ENCODE measurements around the gene CD6.

GRCh38 chr11:60950933-60951605 is 20.4 kb upstream of the CD6 start:
- TF ChIP-seq ZBTB17 (tag by site-specific recombination; IDR thresholded peaks at IDR 0.05) (no peak), ZSCAN23 (tag by site-specific recombination; IDR thresholded peaks at IDR 0.05) (no peak), ZNF324 (tag by site-specific recombination; IDR thresholded peaks at IDR 0.05) (no peak), ZNF398 (tag by site-specific recombination; IDR thresholded peaks at IDR 0.05) (no peak), ZNF768 (tag by site-specific recombination; IDR thresholded peaks at IDR 0.05) (no peak)
- TF ChIP-seq, protein P1, sequence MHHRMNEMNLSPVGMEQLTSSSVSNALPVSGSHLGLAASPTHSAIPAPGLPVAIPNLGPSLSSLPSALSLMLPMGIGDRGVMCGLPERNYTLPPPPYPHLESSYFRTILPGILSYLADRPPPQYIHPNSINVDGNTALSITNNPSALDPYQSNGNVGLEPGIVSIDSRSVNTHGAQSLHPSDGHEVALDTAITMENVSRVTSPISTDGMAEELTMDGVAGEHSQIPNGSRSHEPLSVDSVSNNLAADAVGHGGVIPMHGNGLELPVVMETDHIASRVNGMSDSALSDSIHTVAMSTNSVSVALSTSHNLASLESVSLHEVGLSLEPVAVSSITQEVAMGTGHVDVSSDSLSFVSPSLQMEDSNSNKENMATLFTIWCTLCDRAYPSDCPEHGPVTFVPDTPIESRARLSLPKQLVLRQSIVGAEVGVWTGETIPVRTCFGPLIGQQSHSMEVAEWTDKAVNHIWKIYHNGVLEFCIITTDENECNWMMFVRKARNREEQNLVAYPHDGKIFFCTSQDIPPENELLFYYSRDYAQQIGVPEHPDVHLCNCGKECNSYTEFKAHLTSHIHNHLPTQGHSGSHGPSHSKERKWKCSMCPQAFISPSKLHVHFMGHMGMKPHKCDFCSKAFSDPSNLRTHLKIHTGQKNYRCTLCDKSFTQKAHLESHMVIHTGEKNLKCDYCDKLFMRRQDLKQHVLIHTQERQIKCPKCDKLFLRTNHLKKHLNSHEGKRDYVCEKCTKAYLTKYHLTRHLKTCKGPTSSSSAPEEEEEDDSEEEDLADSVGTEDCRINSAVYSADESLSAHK (tag by site-specific recombination; IDR thresholded peaks at IDR 0.05) = no peak
- TF ChIP-seq, protein P2, sequence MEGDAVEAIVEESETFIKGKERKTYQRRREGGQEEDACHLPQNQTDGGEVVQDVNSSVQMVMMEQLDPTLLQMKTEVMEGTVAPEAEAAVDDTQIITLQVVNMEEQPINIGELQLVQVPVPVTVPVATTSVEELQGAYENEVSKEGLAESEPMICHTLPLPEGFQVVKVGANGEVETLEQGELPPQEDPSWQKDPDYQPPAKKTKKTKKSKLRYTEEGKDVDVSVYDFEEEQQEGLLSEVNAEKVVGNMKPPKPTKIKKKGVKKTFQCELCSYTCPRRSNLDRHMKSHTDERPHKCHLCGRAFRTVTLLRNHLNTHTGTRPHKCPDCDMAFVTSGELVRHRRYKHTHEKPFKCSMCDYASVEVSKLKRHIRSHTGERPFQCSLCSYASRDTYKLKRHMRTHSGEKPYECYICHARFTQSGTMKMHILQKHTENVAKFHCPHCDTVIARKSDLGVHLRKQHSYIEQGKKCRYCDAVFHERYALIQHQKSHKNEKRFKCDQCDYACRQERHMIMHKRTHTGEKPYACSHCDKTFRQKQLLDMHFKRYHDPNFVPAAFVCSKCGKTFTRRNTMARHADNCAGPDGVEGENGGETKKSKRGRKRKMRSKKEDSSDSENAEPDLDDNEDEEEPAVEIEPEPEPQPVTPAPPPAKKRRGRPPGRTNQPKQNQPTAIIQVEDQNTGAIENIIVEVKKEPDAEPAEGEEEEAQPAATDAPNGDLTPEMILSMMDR (tag by site-specific recombination; IDR thresholded peaks at IDR 0.05) = no peak

All from HEK293 (cell line).